ENCODE results near the gene DVL1.
A peak's percentile ranks its signal among the peaks of the same experiment; 100 is the strongest.

DVL1 gene

DNA sequence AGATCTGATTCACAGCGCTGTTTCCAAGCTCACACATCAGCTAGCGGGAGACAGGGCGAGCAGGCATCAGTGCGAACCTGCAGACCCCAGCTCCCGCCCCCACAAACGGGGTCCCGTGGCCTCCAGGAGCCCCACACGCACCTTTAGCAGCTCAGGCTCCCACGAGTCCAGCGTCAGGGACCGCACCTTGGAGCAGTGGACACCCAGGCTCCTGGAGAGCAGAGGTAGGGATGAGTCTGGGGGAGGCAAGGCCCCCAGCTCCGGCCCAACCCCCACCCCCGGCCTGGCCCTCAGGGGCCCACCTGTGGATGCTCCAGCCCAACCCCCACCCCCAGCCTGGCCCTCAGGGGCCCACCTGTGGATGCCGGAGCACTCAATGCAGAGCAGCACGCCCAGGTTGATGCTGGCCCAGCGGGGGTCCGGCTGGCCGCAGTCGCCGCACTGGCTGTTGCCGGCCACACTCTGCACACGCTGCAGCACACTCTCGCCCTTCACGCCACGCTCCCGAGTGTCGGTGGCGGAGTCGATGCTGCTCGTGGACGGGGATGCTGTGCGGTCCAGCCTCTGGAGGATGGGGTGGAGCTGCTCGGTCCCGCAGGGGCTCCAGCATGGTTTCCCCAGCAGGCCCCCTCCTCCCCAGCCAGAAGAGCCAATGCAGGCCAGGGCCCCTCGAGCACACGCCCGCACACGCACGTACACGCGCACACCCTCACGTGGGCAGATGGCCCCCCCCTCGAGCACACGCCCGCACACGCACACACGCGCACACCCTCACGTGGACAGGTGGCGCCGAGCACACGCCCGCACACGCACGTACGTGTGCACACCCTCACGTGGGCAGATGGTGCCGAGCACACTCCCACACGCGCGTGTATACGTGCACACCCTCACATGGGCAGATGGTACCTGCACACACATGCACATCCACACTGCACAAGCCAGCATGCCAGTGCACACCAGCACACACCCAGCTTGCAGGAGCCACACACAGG is 52.9 kb downstream of the DVL1 start:
- no peak for FAIRE-seq
- TF ChIP-seq POLR2A (IDR thresholded peaks at IDR 0.05; ENCODE audit: low read depth, low read length): no peak
- TF ChIP-seq TAF1 (IDR thresholded peaks at IDR 0.05; ENCODE audit: borderline replicate concordance, low read depth, low read length): no peak
- TF ChIP-seq POLR2AphosphoS5 (IDR thresholded peaks at IDR 0.05; ENCODE audit: low read depth, low read length): no peak
- DNase-seq (ENCODE audit: insufficient read length): no peak

DNA sequence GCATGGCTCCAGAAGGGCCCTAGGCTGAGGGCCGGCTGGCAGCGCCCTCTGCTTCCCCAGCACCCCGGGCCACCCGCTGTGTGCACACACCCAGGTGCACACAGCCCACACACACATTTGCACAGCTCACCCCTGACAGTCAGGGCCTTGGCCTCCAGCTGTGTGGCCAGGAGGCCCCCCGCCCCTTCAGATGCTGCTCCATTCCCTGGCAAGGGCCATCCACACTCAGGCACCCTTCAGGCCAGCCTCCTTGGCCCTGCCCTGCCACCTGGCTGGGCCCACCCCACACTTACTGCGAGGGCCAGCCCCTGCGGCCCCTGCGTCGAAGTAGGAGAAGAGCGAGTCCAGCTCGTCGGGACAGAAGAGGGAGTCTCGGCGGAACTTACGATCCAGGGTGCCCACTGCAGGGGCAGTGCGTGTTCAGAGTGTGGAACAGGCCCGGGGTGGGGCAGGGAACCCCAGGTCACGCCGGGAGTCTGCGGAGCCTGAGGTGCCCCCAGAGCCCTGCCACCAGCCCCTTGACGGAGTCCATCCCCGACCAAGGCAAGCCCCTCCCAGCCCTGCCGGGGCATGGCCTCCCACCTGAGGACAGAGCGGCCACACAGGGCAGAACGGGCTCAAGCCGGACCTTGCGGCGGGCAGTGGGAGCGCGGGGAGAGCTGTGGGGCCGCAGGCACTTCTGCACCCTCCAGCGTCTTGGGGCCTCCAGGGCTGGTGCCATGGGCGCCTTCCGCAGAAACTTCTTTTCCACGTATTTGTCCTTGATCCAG is 53.9 kb downstream of the DVL1 start:
- TF ChIP-seq POLR2A (IDR thresholded peaks at IDR 0.05; ENCODE audit: low read depth, low read length): no peak
- TF ChIP-seq POLR2AphosphoS5 (IDR thresholded peaks at IDR 0.05; ENCODE audit: low read depth, low read length): no peak
- TF ChIP-seq TAF1 (IDR thresholded peaks at IDR 0.05; ENCODE audit: borderline replicate concordance, low read depth, low read length): no peak
- DNase-seq (ENCODE audit: insufficient read length): no peak
- FAIRE-seq: no peak

DNA sequence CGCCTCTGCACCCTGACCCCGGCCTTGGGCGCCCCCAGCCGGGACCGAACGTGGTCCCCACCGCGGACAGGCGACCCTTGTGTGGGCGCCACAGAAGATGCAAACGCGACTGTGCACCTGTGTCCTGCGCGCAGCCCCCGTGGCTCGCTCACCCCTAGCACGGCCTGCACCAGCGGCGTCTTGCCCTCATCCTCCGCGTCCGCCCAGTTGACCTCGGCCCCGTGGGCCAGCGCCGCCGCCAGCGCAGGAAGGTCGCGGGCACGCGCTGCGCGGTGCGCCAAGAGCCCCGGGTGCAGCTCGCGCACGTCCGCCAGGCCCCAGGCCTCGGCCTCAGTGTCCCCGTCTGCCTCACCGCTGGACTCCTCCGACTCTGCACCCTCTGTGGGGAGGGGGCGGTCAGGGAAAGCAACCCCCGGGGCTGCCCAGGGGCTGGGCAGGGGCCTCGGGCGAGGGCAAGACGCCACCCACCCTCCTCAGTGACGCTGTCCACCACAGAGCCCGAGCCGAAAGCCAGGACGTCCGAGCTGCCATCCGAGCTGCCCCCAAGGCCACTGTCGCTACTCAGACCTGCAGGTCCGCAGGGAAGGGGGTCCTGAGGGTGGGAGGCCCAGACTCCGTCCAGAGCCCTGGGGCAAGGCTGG is 54.8 kb downstream of the DVL1 start:
- no peak for DNase-seq (ENCODE audit: insufficient read length)
- TF ChIP-seq POLR2AphosphoS5 (IDR thresholded peaks at IDR 0.05; ENCODE audit: low read depth, low read length) (no peak), POLR2A (IDR thresholded peaks at IDR 0.05; ENCODE audit: low read depth, low read length) (no peak), TAF1 (IDR thresholded peaks at IDR 0.05; ENCODE audit: borderline replicate concordance, low read depth, low read length) (no peak)
- no peak for FAIRE-seq

DNA sequence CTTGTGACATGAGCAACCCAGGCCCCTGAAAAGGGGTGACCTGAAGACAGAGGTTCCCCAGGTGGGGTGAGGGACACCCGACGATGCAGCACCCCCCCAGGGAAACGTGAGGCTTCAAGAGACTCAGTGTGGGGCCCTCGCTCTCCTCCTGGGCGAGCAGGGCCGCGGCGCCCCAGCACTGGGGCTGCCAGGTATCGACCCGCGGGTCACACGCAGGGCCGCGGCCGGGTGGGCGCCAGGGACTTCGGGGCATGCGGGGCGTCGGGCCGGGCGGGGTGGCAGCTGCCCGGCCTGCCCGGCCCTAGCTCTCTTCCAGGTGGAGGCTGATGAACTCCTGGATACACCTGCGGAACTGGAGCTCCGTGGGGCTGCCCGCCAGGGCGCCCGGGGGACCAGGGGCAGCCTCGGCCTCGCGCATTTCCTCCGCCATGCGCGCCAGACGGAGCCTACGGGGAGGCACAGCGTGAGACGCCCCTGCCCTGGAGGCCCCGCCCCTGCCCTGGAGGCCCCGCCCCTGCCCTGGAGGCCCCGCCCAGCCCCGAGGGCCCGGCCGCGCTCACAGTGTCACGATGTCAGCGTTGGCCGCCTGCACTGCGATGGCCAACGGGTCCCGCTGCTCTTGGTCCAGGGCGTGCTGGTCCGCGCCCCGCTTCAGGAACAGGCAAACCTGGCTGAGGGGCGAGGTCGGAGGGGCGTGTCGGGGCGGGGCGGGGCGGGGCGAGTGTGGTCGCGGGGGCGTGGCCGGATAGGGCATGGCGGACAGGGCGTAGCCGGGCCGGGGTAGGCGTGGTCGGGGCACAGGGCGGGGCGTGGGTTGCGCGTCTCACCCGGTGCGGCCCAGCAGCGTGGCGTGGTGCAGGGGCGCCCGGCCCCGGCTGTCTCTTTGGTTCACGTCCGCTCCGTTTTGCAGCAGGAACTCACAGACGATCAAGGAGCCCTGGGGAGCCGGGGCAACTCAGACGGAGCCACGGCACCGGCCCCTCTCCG is 55.7 kb downstream of the DVL1 start:
- no peak for FAIRE-seq
- no peak for DNase-seq (ENCODE audit: insufficient read length)

DNA sequence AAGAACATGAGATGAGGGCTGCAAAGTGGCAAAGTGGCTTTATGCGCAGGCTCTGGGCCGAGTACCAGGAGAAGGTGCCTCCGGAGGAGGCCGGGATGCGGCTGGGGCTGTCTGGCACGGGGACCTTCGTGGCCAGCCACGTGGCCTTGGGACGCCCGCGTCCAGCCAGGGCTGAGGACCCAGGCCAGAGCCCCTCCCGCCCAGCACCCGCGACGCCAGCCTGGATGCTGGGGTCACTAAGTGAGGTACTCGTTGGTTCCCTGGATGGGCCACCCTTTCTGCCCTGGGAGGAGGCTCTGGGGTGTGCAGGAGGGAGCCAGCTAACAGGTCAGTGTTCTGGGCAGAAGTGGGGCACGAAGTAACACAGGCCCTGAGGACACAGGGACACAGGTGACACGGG is 56.4 kb downstream of the DVL1 start:
- FAIRE-seq: no peak
- TF ChIP-seq TAF1 (IDR thresholded peaks at IDR 0.05; ENCODE audit: borderline replicate concordance, low read depth, low read length) (no peak), POLR2AphosphoS5 (IDR thresholded peaks at IDR 0.05; ENCODE audit: low read depth, low read length) (no peak), POLR2A (IDR thresholded peaks at IDR 0.05; ENCODE audit: low read depth, low read length) (no peak)
- DNase-seq (ENCODE audit: insufficient read length): no peak

More for the DNA sequence above, 55.7 kb downstream of the DVL1 start:
- no peak for TF ChIP-seq TAF1 (IDR thresholded peaks at IDR 0.05; ENCODE audit: borderline replicate concordance, low read depth, low read length)
- TF ChIP-seq POLR2A (IDR thresholded peaks at IDR 0.05; ENCODE audit: low read depth, low read length): no peak
- TF ChIP-seq POLR2AphosphoS5 (IDR thresholded peaks at IDR 0.05; ENCODE audit: low read depth, low read length): no peak

DNA sequence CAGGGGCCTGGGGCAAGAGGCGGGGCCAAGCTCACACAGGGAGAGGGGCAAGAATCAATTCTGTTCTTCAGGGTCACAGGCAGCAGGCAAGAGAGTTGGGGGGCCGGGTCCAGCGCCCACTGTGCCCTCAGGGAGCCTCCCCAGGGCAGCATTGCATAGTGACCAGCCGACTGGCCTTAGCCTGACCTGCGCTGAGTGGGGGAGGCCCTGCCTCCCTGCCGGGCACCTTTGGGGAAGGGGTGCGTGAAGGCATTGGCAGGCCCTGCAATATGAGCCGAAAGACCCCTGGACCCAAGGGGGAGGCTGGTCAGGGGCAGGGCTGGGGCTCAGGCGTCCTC is 56.8 kb downstream of the DVL1 start:
- DNase-seq (ENCODE audit: insufficient read length) (no peak), FAIRE-seq (no peak)
- TF ChIP-seq POLR2AphosphoS5 (IDR thresholded peaks at IDR 0.05; ENCODE audit: low read depth, low read length) (no peak), POLR2A (IDR thresholded peaks at IDR 0.05; ENCODE audit: low read depth, low read length) (no peak), TAF1 (IDR thresholded peaks at IDR 0.05; ENCODE audit: borderline replicate concordance, low read depth, low read length) (no peak)

DNA sequence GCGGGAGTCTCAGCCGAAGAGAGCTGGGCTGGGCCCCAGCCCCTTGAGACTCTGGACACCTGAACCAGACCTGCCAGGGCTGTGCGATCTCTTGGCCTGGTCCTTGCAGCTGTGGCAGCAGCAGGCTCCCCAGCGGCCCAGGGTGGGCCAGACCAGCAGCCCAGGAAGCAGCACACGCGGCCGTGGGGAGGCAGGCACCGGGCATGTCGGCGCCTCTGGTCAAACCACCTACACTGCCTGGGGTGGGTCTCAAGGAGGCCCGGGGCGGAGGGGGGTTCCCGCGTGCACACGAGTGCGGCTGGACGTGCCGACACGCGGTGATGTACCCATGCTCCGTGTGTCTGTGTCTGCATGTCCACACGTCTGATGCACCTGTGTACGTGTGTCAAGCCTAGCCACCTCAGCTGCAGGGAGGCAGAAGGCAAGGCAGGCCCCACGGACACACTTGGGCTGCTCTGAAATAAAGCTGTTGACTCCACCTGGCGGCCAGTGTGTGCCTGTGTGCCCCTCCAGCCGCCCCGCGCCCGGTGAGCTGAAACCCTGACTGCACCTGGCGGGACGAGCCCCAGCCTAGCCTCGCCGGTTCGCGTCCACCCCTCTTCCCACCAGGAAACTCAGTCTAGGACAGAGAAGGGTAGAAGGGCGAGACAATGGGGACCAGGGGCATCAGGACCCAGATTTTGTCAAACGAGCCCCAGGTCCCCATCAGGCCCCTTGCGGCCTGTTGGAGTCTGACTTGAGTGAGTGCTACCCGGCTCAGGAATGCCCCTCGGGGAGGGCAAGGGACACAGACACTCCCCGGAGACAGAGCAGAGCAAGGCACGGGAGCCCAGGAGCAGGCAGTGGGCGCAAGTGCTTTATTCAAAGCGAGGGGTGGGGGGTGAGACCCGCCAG is 57.4 kb downstream of the DVL1 start:
- peak; percentile 91 for DNase-seq (ENCODE audit: insufficient read length)
- peak; percentile 83 for FAIRE-seq

DNA sequence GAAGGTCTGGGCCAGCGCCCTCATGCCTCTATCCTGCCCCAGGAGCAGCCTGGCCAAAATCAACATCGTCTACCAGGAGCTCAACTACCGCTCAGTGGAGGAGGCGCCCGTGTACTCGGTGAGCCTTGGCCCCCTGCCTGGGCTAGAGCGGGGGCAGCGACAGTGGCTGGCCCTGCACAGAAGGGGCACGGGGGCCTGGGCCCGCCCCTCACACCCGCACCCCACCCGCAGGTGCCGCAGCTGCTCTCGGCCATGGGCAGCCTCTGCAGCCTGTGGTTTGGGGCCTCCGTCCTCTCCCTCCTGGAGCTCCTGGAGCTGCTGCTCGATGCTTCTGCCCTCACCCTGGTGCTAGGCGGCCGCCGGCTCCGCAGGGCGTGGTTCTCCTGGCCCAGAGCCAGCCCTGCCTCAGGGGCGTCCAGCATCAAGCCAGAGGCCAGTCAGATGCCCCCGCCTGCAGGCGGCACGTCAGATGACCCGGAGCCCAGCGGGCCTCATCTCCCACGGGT is 58.1 kb downstream of the DVL1 start:
- FAIRE-seq (no peak), DNase-seq (ENCODE audit: insufficient read length) (no peak)

More for the DNA sequence above, 57.4 kb downstream of the DVL1 start:
- TF ChIP-seq TAF1 (IDR thresholded peaks at IDR 0.05; ENCODE audit: borderline replicate concordance, low read depth, low read length) (no peak), POLR2AphosphoS5 (IDR thresholded peaks at IDR 0.05; ENCODE audit: low read depth, low read length) (no peak), POLR2A (IDR thresholded peaks at IDR 0.05; ENCODE audit: low read depth, low read length) (no peak)

DNA sequence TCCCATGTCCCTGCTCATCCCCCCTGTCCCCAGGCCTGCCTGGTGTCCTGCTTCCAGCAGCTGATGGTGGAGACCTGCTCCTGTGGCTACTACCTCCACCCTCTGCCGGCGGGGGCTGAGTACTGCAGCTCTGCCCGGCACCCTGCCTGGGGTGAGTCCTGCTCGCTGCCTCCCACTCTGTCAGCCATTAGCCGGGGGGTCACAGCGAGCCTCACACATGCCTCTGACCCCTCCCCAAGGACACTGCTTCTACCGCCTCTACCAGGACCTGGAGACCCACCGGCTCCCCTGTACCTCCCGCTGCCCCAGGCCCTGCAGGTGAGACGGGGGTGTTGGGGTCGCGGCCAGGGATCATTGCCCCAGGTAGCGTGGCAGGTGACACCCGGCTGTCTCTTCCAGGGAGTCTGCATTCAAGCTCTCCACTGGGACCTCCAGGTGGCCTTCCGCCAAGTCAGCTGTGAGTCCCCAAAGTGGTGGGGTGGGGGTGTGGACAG is 58.9 kb downstream of the DVL1 start:
- DNase-seq (ENCODE audit: insufficient read length) (peak; percentile 80), FAIRE-seq (peak; percentile 40)
- TF ChIP-seq TAF1 (IDR thresholded peaks at IDR 0.05; ENCODE audit: borderline replicate concordance, low read depth, low read length) (no peak), POLR2AphosphoS5 (IDR thresholded peaks at IDR 0.05; ENCODE audit: low read depth, low read length) (no peak), POLR2A (IDR thresholded peaks at IDR 0.05; ENCODE audit: low read depth, low read length) (no peak)

More for the DNA sequence above, 58.1 kb downstream of the DVL1 start:
- TF ChIP-seq POLR2AphosphoS5 (IDR thresholded peaks at IDR 0.05; ENCODE audit: low read depth, low read length) (no peak), POLR2A (IDR thresholded peaks at IDR 0.05; ENCODE audit: low read depth, low read length) (no peak)

Measured in GM12892 (cell line).